Stimulated activated CD4-positive, alpha-beta T cell treated with anti-CD3 and anti-CD28 coated beads, Interleukin-2, amount 100 ng/mL, for 24 hours (primary cell): ENCODE measurements around the gene SFTPA1.
"Not testable (repeated sequence)": the region's sequence is repeated elsewhere in the genome, so short reads cannot be mapped to it uniquely, and the experiment has no call there.

Source experiments
- DNase-seq, 2 donors: peaks; one replicate each; pipeline ENCODE4 v3.0.0-alpha.2; 2020

The SFTPA1 gene

GRCh38 chr10:79610601-79611191 lies at the start of gene SFTPA1:
Gene SFTPA1, plus strand, starts transcription at chr10:79610939. Its CDS starts 887 bp downstream, at chr10:79611826.
- no peak for DNase-seq

- DNase-seq: no peak
Observed at GRCh38 chr10:79561257-79561656, 49.5 kb upstream of the SFTPA1 start.

GRCh38 chr10:79562135-79562756 lies 48.5 kb upstream of the SFTPA1 start:
- DNase-seq: peak; percentile 71 to 74

GRCh38 chr10:79563426-79563825 lies 47.3 kb upstream of the SFTPA1 start:
- no peak for DNase-seq

- DNase-seq: not testable (repeated sequence)
Observed at GRCh38 chr10:79570624-79571023, 40.1 kb upstream of the SFTPA1 start.

GRCh38 chr10:79579361-79579760 lies 31.4 kb upstream of the SFTPA1 start:
- DNase-seq: no peak

GRCh38 chr10:79581044-79581443 lies 29.7 kb upstream of the SFTPA1 start:
- no peak for DNase-seq

GRCh38 chr10:79582096-79582495 lies 28.6 kb upstream of the SFTPA1 start:
- DNase-seq: no peak

GRCh38 chr10:79582954-79583353 lies 27.8 kb upstream of the SFTPA1 start:
- DNase-seq: not testable (repeated sequence)

GRCh38 chr10:79583488-79584024 lies 27.2 kb upstream of the SFTPA1 start:
- no peak for DNase-seq

- no peak for DNase-seq
Observed at GRCh38 chr10:79585870-79586527, 24.7 kb upstream of the SFTPA1 start.

GRCh38 chr10:79586933-79587332 lies 23.8 kb upstream of the SFTPA1 start:
- no peak for DNase-seq

GRCh38 chr10:79588800-79589199 lies 21.9 kb upstream of the SFTPA1 start:
- DNase-seq: no peak

- DNase-seq: no peak
Observed at GRCh38 chr10:79593377-79593776, 17.4 kb upstream of the SFTPA1 start.

GRCh38 chr10:79594565-79594964 lies 16.2 kb upstream of the SFTPA1 start:
- DNase-seq: not testable (repeated sequence)

- DNase-seq: no peak
Observed at GRCh38 chr10:79595510-79595909, 15.2 kb upstream of the SFTPA1 start.

- not testable (repeated sequence) for DNase-seq
Observed at GRCh38 chr10:79599644-79600043, 11.1 kb upstream of the SFTPA1 start.

GRCh38 chr10:79601939-79602338 lies 8.8 kb upstream of the SFTPA1 start:
- DNase-seq: no peak

- DNase-seq: no peak
Observed at GRCh38 chr10:79602953-79603352, 7.8 kb upstream of the SFTPA1 start.

GRCh38 chr10:79604294-79604693 lies 6.4 kb upstream of the SFTPA1 start:
- no peak for DNase-seq

GRCh38 chr10:79605308-79605707 lies 5.4 kb upstream of the SFTPA1 start:
- DNase-seq: no peak

GRCh38 chr10:79608505-79609375 lies 2.0 kb upstream of the SFTPA1 start:
- DNase-seq: peak; percentile 34 to 59
